Measurements from ENCODE around the gene USP19.

The USP19 gene, protein sequence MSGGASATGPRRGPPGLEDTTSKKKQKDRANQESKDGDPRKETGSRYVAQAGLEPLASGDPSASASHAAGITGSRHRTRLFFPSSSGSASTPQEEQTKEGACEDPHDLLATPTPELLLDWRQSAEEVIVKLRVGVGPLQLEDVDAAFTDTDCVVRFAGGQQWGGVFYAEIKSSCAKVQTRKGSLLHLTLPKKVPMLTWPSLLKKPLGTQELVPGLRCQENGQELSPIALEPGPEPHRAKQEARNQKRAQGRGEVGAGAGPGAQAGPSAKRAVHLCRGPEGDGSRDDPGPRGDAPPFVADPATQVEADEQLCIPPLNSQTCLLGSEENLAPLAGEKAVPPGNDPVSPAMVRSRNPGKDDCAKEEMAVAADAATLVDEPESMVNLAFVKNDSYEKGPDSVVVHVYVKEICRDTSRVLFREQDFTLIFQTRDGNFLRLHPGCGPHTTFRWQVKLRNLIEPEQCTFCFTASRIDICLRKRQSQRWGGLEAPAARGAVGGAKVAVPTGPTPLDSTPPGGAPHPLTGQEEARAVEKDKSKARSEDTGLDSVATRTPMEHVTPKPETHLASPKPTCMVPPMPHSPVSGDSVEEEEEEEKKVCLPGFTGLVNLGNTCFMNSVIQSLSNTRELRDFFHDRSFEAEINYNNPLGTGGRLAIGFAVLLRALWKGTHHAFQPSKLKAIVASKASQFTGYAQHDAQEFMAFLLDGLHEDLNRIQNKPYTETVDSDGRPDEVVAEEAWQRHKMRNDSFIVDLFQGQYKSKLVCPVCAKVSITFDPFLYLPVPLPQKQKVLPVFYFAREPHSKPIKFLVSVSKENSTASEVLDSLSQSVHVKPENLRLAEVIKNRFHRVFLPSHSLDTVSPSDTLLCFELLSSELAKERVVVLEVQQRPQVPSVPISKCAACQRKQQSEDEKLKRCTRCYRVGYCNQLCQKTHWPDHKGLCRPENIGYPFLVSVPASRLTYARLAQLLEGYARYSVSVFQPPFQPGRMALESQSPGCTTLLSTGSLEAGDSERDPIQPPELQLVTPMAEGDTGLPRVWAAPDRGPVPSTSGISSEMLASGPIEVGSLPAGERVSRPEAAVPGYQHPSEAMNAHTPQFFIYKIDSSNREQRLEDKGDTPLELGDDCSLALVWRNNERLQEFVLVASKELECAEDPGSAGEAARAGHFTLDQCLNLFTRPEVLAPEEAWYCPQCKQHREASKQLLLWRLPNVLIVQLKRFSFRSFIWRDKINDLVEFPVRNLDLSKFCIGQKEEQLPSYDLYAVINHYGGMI (N-terminal part only)

DNA sequence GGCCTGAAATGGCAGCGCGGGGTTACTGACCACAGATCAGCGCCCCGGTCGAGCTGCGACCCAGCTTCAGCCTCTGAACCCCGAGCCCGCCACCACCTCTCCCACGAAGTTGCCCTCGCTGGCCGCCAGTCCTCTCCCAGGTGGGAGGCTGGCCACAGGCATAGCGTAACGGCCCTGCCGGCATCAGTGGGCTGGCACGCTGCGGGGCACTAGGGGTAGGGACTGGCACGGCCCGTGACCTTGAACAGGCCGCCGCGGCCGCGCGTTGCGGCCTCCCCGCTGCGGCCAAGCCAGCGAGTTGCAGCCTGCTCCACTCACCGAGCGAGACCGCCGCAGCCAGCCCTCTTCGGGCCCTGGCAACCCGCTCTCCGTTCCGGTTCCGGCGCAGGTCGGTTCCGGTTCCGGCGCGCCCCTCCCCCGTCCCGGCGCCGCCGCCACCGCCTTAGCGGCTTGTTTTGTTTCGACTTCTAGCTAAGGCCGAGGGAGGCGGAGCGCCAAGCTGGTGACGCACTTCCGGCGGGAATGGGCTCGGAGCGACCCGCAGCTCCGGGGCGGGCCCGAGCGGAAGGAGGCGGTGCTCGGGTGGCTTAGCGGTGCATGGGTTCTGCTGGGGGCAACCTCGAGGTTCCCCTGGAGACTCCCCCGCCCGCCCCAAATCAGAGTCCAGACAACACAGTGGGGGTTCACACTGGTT, at the start of gene USP19:
TSS of gene USP19 (minus strand) at position 386 of the 694 bp plus-strand sequence. CDS start 1,678 bp downstream, outside the sequence.
- DNase-seq, result peak; percentile 62

DNA sequence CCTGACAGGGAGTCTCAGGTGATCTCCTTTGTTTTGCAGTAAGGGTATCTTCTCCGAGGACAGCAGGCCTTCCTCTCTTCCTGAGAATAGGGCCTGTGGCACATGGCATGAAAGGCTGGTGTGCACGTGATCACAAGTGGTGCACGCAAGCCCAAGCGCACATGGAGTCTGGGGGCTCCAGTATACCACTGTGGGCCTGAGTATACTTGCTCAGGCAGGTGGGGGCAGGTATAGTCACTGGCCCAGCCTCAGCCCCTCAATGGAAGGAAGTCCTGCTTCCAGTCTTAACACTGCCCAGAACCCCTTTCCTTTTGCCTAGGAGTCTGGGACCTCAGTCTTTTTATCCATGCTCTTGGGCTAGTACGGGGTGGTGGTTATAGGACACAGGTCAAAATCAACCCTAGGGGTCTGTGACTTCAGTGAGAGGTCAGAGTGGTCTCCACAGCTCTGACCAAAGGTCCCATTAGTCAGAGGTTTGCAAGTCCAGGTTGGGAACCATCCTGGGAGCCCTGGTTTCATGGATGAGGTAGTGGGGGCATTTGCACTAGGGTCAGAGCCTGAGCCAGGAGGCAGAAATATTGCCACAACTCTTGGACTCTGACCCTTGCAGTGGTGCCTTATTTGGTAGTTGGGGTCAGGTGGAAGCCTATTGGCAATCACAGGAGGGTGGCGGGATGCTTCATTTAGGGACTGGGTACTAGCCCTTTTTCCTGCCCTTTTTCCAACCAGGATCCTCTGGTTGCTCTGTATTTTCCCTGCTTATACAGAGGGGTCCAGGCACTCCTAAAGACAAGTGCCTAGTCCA, 46.3 kb upstream of the USP19 start:
- DNase-seq, result no peak

DNA sequence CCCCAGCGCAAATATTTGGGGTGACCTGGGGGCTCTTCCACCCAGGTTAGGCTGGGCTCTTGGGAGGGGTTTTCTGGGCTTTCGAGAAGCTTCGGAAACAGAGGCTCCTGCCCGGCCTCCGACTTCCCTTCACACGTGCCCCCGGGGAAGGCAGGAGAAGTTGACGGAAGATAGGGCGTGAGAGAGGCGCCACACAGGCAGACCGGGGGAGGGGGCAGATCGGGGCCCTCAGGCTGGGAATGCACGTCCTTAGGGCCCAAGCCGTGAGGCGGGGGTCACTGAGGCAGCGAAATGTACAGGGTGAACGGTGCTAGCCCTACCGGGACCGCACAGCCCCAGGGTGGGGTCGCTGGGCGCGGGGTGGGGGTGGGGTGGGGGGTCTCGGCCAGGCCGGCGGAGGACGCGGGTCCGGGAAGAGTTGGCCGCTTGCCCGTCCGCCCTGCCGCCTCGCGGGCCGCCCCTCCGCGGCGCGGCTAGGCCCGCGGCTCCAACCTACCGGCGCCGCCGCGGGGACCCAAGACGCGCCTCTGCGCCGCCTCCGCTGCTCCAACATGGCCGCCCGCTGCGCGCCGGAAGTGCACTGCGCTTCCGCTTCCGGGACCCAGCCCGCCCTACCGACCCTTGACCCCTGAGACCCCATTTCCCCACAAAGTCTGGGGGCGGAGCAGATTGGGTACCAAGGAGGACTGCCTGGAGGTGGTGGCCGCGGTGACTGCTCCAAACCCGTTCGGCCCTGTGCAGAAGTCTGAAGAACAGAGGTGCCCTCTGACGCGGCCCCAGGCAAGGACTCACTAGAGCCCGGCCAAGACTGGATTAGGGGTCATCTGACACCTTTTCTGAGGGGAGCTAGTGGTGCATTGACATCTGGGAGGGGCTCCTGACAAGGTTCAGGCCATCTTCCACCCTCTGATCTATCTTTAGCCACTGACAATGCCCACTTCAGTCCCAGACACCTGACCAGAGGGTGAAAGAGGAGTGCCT, 45.4 kb upstream of the USP19 start, which contains the start of gene CCDC71:
TSS of gene CCDC71 (minus strand) at position 561 of the 981 bp plus-strand sequence. CDS start 2,123 bp downstream, outside the sequence.
- no peak for DNase-seq

- DNase-seq, result no peak
These were observed 44.5 kb upstream of the USP19 start for GRCh38 chr3:49164983-49165720.

GRCh38 chr3:49163609-49164008, 43.0 kb upstream of the USP19 start:
- no peak for DNase-seq

DNA sequence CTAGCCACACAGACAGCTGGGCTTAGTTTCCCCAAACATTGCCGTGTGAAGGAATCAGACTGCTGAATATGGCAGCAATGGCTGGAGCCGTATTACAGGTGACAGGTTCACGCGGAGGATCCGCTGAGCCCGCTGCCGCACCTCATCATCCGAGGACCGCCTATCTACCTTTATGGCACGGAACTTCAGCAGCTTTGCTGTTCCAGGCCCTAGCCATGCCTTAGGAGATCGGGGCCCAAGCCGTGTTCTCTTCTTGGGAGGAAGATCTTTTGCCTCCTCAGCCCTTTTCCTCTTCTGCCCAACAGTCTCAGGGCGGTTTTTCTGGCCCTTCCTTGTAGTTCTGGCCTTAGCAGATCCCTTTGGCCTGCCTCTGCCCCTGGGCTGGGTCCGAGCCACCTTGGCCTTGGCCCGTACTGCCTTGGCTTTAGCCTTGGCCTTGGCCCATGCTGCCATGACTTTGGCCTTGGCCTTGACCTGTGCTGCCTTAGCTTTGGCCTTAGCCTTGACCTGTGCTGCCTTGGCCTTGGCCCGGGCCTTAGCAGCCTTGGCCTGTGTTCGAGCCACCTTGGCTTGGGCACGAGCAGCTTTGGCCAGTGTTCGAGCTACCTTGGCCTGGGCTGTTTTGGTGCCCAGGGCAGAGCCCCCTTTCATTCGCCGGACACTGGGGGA, 42.3 kb upstream of the USP19 start:
- DNase-seq, result no peak

- no peak for DNase-seq
These were observed 41.3 kb upstream of the USP19 start for GRCh38 chr3:49161808-49162530.

GRCh38 chr3:49161197-49161596, 40.6 kb upstream of the USP19 start:
- DNase-seq, result no peak

- DNase-seq, result no peak
These were observed 38.2 kb upstream of the USP19 start for GRCh38 chr3:49158792-49159191.

DNA sequence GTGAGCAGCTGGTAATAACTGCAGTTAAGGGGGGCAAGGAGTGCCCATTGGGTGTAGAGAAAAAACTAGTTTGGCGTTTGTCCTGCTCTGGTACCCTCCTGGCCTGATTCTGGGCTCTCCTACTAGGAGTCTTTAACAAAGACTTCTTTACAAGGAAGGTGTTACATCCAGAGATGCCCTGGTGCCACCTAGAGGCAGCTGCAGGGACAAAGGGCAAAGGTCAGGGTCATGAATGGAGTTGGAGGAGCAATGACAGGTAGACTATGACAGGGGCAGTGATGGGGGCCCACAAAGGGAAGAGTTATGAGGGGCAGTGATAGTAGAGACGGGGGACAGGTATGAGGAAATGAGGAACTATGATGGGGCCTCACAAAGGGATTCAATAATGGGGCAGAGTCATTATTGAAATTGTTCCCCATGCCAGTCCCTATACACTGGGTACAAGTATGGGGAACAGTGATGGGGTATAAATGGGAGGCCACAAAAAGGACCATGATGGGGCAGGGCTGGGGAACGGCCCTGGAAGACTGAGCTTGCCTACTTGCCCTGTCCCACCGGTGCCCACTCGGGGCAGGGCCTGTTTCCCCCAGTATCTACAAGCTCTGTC, 37.6 kb upstream of the USP19 start:
- DNase-seq, result no peak

DNA sequence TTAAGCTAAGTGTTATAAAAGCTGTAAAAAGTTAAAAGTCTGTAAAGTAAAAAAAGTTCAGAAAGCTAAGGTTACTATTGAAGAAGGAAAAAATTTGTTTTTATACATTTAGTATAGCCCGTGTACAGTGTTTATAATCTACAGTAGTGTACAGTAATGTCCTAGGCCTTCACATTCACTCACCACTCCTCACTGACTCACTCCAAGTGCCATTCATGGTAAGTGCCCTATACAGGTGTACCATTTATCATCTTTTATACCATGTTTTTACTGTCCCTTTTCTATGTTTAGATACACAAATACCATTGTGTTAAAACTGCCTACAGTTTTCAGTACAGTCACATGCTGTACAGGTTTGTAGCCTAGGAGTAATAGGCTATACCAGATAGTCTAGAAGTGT, 36.7 kb upstream of the USP19 start:
- no peak for DNase-seq

GRCh38 chr3:49153349-49153912, 32.8 kb upstream of the USP19 start:
- no peak for DNase-seq

DNA sequence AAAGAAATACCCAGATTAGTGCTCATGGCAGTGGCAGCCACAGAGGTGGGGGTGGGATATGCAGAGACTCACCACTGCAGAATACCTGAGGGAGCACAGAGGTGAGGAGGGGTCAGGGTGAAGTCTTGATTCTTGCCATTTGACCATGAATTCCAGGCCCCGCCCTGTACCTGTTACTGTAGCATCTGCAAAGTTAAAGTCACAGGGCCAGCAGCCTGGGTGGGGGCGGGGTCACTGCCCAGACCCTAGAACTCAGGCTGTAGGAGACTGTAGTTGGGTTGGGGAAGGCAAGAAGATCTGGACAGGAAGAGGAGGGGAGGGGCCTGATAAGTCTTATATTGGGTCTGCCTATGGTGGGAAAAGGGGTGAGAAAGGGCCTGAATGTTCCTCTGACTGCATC, 31.0 kb upstream of the USP19 start:
- DNase-seq, result no peak

GRCh38 chr3:49148159-49148558, 27.5 kb upstream of the USP19 start:
- no peak for DNase-seq

DNA sequence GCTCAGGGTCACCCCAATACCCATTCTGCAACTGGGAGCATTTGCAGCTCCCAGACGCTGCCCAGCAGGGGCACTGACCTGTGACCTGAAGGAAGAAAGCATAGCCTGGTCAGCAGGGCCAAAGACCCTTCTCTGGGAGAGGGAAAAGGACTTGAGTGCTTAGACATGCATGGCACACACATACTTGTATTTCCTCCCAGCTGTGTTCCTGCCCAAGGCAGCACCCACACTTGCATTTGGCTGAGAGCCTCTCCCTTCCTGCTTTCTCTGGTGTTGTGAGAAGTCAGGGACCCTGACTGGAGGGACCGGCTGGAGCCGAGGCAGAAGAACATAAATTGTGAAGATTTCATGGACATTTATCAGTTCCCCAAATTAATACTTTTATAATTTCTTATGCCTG, 19.5 kb upstream of the USP19 start:
- no peak for DNase-seq

DNA sequence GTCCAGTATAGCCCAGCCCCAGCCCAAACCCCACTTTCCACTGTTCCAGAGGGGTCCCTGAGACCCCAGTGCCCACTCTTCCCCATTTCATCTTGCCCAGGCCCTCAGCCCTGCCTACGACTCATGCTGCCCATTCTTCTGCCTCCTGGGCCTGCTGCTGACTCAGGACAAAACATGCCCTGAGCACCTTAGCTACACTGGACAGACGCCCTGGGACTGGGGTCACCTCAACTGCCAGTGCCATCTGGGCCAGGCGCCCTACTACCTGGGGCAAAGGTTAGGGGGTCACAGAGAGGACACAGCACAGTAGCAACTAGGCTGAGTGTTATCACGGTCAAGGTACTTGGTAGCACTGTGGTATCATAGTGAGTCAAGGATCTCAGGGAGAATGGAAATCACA, 14.9 kb upstream of the USP19 start:
- no peak for DNase-seq
